ENCODE measurements around the gene HOXD12.

Gene HOXD12

GRCh38 chr2:176099728-176100546 is at the start of gene HOXD12:
HOXD12 (plus strand) TSS chr2:176099795; CDS start chr2:176099802, 7 bp downstream.
- DNase-seq = no peak

GRCh38 chr2:176056406-176056805 is 43.2 kb upstream of the HOXD12 start:
- DNase-seq = no peak

GRCh38 chr2:176063958-176064357 is 35.6 kb upstream of the HOXD12 start:
- DNase-seq = no peak

GRCh38 chr2:176066645-176067588 is 32.7 kb upstream of the HOXD12 start:
- no peak for DNase-seq

- no peak for DNase-seq
These were observed 31.8 kb upstream of the HOXD12 start for GRCh38 chr2:176067589-176068418.

- no peak for DNase-seq
These were observed 31.2 kb upstream of the HOXD12 start for GRCh38 chr2:176068419-176068832.

GRCh38 chr2:176071330-176072291 is 28.0 kb upstream of the HOXD12 start:
- peak in 1 of 3 donors; percentile 10 for DNase-seq

- DNase-seq = no peak
These were observed 27.3 kb upstream of the HOXD12 start for GRCh38 chr2:176072292-176072669.

GRCh38 chr2:176072951-176073904 is 26.4 kb upstream of the HOXD12 start:
- DNase-seq = no peak

GRCh38 chr2:176074919-176075425 is 24.6 kb upstream of the HOXD12 start:
- DNase-seq = no peak

GRCh38 chr2:176075481-176075880 is 24.1 kb upstream of the HOXD12 start:
- no peak for DNase-seq

GRCh38 chr2:176076063-176076462 is 23.5 kb upstream of the HOXD12 start:
- DNase-seq = no peak

- no peak for DNase-seq
These were observed 22.8 kb upstream of the HOXD12 start for GRCh38 chr2:176076796-176077195.

- DNase-seq = no peak
These were observed 20.9 kb upstream of the HOXD12 start for GRCh38 chr2:176078541-176079284.

- DNase-seq = no peak
These were observed 20.2 kb upstream of the HOXD12 start for GRCh38 chr2:176079285-176079830.

GRCh38 chr2:176079831-176080539 is 19.6 kb upstream of the HOXD12 start:
- peak; percentile 56 to 80 (median 67) for DNase-seq

GRCh38 chr2:176080540-176081375 is 18.8 kb upstream of the HOXD12 start:
- peak in 2 of 3 donors; percentile 24 to 39 for DNase-seq

Data from suppressor macrophage treated with lipopolysaccharide for 1 hour (primary cell).